K562 (cell line): ENCODE data around the gene GYS1. TPM values are rescaled to one million over a fixed set of nuclear protein-coding genes. Genes with fewer than 3 reads are reported as not detected.

Experiments used
- E2F3 ChIP-seq: fragments of 250-450 bp; sonication (Bioruptor Pico); IDR thresholded peaks from 2 replicates; pipeline ENCODE4 v1.4.0; 2020; ENCODE audit warnings: mild to moderate bottlenecking
- GATAD2A ChIP-seq: fragments of 450-650 bp; IDR thresholded peaks from 2 replicates; pipeline ENCODE4 v1.6.1; 2017
- HSF4 ChIP-seq: fragments of 250-450 bp; sonication (Bioruptor Pico); IDR thresholded peaks from 2 replicates; pipeline ENCODE4 v2.1.2; 2022; ENCODE audit warnings: mild to moderate bottlenecking, moderate library complexity, borderline replicate concordance
- KLF10 ChIP-seq: fragments of 250-450 bp; sonication (Bioruptor Pico); IDR thresholded peaks from 2 replicates; pipeline ENCODE4 v1.6.1; 2021; ENCODE audit warnings: matching md5 sums
- RFX7 ChIP-seq: fragments of 250-450 bp; sonication (Bioruptor Pico); IDR thresholded peaks from 2 replicates; pipeline ENCODE4 v1.5.1; 2021; ENCODE audit warnings: mild to moderate bottlenecking
- ZBED1 ChIP-seq: IDR thresholded peaks from 2 replicates; pipeline ENCODE4 v1.6.1; 2014
- ZFP1 ChIP-seq: fragments of 450-650 bp; formaldehyde crosslinking; IDR thresholded peaks from 2 replicates; pipeline ENCODE4 v1.4.0; 2020; ENCODE audit warnings: mild to moderate bottlenecking, mixed read lengths
- ZNF263 ChIP-seq: sonication (generic); formaldehyde crosslinking; IDR thresholded peaks from 2 replicates; pipeline ENCODE4 v1.8.0; 2022; ENCODE audit warnings: mild to moderate bottlenecking, missing genetic modification reagents, borderline replicate concordance
- ZNF408 ChIP-seq: fragments of 250-450 bp; sonication (Bioruptor Pico); IDR thresholded peaks from 2 replicates; pipeline ENCODE4 v1.4.0; 2020; ENCODE audit warnings: low read depth, mild to moderate bottlenecking, moderate library complexity
- polyA plus RNA-seq, 8 experiments: library from polyadenylated mRNA; depleted of rRNA in 4 of 8; stranded (reverse) in 5 of 8; unstranded in 3 of 8; fragments of >200 nt; fragmentation: Nextera tagmentation in 2 of 8; fragmentation: Illumina TruSeq in 1 of 8; extraction: Ambion mirVana in 2 of 8; extraction: Trizol in 1 of 8; gene quantifications; 2 replicates each; pipeline versions ENCODE4 v1.2.1 to v1.2.3, GENCODE V29; 2011 to 2014; ENCODE audit warnings: inconsistent platforms in 1 of 8, missing spikeins in 1 of 8
- total RNA-seq, 7 experiments: library from RNA; depleted of rRNA in 6 of 7; stranded (reverse); fragments of >200 nt in 6 of 7; fragmentation: Illumina TruSeq in 2 of 7; extraction: Trizol in 2 of 7; gene quantifications; 2 replicates each; pipeline versions ENCODE4 v1.2.1 to v1.2.3, GENCODE V29; 2011 to 2021; ENCODE audit warnings: low replicate concordance in 1 of 7
- TF ChIP-seq, protein P1 (sequence below): fragments of 250-450 bp; sonication (Bioruptor Pico); IDR thresholded peaks from 2 replicates; pipeline ENCODE4 v1.4.0; 2020; ENCODE audit warnings: mild to moderate bottlenecking, moderate library complexity
- TF ChIP-seq, protein P2 (sequence below): sonication (generic); formaldehyde crosslinking; IDR thresholded peaks from 2 replicates; pipeline ENCODE4 v1.8.0; 2022; ENCODE audit warnings: mild to moderate bottlenecking, missing genetic modification reagents
- TF ChIP-seq, protein P3 (sequence below): fragments of 450-650 bp; formaldehyde crosslinking; IDR thresholded peaks from 2 replicates; pipeline ENCODE4 v1.4.0; 2020; ENCODE audit warnings: mild to moderate bottlenecking
- TF ChIP-seq, protein P4 (sequence below): fragments of 450-650 bp; IDR thresholded peaks from 2 replicates; pipeline ENCODE4 v1.6.1; 2016; ENCODE audit warnings: borderline replicate concordance
- TF ChIP-seq, protein P5 (sequence below): sonication (generic); formaldehyde crosslinking; IDR thresholded peaks from 2 replicates; pipeline ENCODE4 v1.8.1; 2023; ENCODE audit warnings: mild to moderate bottlenecking, missing genetic modification reagents
- TF ChIP-seq, protein P6 (sequence below): fragments of 250-450 bp; sonication (Bioruptor Pico); IDR thresholded peaks from 2 replicates; pipeline ENCODE4 v1.5.1; 2021; ENCODE audit warnings: mild to moderate bottlenecking

GYS1 gene
- total and polyA plus RNA-seq, 9 of the 15 experiments (the other 6 are each of a cell fraction or from before 2014, with no cell fraction given) = 1.9 to 31.1 (median 15.2) TPM

DNA sequence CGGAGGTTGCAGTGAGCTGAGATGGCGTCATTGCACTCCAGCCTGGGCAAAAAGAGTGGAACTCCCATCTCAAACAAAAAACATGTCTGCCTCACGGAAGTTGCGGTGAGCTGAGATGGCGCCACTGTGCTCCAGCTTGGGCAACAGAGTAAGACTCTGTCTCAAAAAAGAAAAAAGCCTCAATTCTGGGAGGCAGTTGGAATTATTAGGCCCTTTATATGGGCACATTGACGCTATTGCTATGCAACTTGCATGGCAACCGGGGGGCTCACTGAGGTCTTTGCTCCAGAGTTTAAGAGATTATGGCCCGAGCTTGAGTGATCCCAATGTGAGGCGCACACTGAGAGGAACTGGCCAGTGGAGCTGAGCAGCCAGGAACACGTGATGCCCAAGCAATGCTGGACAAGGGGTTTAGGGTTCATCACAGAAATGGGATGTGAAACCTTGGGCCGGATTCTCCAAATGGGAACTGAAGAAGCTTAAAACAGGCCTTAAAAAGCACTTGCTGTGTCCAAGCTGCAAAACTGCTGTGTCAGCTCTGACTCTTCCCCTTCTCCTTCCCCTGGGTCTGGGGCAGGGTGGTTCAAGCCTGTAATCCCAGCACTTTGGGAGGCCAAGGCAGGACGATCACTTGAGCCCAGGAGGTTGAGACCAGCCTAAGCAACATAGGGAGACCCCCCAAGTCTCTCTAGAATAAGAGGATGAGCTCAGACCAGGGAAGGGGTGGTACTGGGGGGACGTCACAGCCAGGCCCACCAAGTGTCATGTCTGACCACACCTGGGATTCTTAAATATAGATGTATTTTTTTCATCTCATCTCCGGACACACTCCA, 25.5 kb downstream of the GYS1 start (continued):
- TF ChIP-seq, protein P1, sequence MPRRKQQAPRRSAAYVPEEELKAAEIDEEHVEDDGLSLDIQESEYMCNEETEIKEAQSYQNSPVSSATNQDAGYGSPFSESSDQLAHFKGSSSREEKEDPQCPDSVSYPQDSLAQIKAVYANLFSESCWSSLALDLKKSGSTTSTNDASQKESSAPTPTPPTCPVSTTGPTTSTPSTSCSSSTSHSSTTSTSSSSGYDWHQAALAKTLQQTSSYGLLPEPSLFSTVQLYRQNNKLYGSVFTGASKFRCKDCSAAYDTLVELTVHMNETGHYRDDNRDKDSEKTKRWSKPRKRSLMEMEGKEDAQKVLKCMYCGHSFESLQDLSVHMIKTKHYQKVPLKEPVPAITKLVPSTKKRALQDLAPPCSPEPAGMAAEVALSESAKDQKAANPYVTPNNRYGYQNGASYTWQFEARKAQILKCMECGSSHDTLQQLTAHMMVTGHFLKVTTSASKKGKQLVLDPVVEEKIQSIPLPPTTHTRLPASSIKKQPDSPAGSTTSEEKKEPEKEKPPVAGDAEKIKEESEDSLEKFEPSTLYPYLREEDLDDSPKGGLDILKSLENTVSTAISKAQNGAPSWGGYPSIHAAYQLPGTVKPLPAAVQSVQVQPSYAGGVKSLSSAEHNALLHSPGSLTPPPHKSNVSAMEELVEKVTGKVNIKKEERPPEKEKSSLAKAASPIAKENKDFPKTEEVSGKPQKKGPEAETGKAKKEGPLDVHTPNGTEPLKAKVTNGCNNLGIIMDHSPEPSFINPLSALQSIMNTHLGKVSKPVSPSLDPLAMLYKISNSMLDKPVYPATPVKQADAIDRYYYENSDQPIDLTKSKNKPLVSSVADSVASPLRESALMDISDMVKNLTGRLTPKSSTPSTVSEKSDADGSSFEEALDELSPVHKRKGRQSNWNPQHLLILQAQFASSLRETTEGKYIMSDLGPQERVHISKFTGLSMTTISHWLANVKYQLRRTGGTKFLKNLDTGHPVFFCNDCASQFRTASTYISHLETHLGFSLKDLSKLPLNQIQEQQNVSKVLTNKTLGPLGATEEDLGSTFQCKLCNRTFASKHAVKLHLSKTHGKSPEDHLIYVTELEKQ (CRISPR knock-in tag) = no peak
- TF ChIP-seq, protein P2, sequence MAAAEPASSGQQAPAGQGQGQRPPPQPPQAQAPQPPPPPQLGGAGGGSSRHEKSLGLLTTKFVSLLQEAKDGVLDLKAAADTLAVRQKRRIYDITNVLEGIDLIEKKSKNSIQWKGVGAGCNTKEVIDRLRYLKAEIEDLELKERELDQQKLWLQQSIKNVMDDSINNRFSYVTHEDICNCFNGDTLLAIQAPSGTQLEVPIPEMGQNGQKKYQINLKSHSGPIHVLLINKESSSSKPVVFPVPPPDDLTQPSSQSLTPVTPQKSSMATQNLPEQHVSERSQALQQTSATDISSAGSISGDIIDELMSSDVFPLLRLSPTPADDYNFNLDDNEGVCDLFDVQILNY (CRISPR knock-in tag) = no peak
- TF ChIP-seq HSF4 (CRISPR knock-in tag) (no peak; the same call in 1 of the 2 replicates), ZBED1 (peak; percentile 78; the same call in 1 of the 2 replicates), RFX7 (CRISPR knock-in tag) (peak; percentile 54; the same call in 1 of the 2 replicates), KLF10 (CRISPR knock-in tag) (peak; percentile 80; the same call in 1 of the 2 replicates), ZNF408 (CRISPR knock-in tag) (no peak), GATAD2A (no peak), ZNF263 (CRISPR knock-in tag) (0 out of 2 replicates have a peak, but pooled peaks have one; percentile 65), ZFP1 (peak; percentile 10; the same call in 1 of the 2 replicates), E2F3 (CRISPR knock-in tag) (no peak)
- TF ChIP-seq, protein P3, sequence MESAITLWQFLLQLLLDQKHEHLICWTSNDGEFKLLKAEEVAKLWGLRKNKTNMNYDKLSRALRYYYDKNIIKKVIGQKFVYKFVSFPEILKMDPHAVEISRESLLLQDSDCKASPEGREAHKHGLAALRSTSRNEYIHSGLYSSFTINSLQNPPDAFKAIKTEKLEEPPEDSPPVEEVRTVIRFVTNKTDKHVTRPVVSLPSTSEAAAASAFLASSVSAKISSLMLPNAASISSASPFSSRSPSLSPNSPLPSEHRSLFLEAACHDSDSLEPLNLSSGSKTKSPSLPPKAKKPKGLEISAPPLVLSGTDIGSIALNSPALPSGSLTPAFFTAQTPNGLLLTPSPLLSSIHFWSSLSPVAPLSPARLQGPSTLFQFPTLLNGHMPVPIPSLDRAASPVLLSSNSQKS (CRISPR knock-in tag) = no peak
- TF ChIP-seq, protein P4, sequence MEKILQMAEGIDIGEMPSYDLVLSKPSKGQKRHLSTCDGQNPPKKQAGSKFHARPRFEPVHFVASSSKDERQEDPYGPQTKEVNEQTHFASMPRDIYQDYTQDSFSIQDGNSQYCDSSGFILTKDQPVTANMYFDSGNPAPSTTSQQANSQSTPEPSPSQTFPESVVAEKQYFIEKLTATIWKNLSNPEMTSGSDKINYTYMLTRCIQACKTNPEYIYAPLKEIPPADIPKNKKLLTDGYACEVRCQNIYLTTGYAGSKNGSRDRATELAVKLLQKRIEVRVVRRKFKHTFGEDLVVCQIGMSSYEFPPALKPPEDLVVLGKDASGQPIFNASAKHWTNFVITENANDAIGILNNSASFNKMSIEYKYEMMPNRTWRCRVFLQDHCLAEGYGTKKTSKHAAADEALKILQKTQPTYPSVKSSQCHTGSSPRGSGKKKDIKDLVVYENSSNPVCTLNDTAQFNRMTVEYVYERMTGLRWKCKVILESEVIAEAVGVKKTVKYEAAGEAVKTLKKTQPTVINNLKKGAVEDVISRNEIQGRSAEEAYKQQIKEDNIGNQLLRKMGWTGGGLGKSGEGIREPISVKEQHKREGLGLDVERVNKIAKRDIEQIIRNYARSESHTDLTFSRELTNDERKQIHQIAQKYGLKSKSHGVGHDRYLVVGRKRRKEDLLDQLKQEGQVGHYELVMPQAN = 0 out of 2 replicates have a peak, but pooled peaks have one; percentile 8
- TF ChIP-seq, protein P5, sequence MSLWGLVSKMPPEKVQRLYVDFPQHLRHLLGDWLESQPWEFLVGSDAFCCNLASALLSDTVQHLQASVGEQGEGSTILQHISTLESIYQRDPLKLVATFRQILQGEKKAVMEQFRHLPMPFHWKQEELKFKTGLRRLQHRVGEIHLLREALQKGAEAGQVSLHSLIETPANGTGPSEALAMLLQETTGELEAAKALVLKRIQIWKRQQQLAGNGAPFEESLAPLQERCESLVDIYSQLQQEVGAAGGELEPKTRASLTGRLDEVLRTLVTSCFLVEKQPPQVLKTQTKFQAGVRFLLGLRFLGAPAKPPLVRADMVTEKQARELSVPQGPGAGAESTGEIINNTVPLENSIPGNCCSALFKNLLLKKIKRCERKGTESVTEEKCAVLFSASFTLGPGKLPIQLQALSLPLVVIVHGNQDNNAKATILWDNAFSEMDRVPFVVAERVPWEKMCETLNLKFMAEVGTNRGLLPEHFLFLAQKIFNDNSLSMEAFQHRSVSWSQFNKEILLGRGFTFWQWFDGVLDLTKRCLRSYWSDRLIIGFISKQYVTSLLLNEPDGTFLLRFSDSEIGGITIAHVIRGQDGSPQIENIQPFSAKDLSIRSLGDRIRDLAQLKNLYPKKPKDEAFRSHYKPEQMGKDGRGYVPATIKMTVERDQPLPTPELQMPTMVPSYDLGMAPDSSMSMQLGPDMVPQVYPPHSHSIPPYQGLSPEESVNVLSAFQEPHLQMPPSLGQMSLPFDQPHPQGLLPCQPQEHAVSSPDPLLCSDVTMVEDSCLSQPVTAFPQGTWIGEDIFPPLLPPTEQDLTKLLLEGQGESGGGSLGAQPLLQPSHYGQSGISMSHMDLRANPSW = peak; percentile 74; the same call in 1 of the 2 replicates
- TF ChIP-seq, protein P6, sequence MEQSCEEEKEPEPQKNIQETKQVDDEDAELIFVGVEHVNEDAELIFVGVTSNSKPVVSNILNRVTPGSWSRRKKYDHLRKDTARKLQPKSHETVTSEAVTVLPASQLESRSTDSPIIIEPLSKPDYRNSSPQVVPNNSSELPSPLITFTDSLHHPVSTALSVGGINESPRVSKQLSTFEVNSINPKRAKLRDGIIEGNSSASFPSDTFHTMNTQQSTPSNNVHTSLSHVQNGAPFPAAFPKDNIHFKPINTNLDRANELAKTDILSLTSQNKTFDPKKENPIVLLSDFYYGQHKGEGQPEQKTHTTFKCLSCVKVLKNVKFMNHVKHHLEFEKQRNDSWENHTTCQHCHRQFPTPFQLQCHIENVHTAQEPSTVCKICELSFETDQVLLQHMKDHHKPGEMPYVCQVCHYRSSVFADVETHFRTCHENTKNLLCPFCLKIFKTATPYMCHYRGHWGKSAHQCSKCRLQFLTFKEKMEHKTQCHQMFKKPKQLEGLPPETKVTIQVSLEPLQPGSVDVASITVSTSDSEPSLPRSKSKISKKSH = peak; percentile 22; the same call in 1 of the 2 replicates
